HG03159 (cell line): ENCODE measurements around the gene AFMID.
A peak's percentile ranks its signal among the peaks of the same experiment; 100 is the strongest.
"Not testable (repeated sequence)": the region's sequence is repeated elsewhere in the genome, so short reads cannot be mapped to it uniquely, and the experiment has no call there.

Experiments used
- ATAC-seq: cut with Tn5 transposase; IDR thresholded peaks from one replicate; pipeline ENCODE4 v1.9.1; 2021; ENCODE audit warnings: mild to moderate bottlenecking, moderate library complexity; ENCODE audit not compliant: unreplicated experiment

Gene AFMID

DNA sequence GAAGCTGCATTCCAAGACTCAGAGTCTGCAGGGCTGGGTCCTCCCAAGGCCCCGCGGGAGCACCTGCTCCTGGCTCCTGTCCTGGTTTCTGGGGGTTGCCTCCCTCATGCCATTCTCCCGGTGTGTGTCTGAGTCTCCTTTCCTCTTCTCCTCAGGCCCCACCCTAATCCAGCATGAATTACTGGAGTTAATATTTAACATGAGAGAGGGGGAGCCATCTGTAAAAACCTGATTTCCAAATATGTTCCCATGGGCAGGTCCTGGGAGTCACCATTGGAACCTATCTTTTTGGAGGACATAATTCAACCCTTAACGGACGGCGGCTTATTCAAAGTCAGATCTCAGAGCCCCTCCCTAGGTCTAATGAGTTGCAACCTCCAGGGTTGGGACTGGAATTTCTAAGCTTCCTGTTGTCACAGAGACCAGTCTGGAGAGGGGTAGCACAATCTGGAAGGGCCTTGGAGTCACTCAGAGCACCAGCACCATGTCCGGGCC is 35.6 kb upstream of the AFMID start:
- ATAC-seq, result no peak

DNA sequence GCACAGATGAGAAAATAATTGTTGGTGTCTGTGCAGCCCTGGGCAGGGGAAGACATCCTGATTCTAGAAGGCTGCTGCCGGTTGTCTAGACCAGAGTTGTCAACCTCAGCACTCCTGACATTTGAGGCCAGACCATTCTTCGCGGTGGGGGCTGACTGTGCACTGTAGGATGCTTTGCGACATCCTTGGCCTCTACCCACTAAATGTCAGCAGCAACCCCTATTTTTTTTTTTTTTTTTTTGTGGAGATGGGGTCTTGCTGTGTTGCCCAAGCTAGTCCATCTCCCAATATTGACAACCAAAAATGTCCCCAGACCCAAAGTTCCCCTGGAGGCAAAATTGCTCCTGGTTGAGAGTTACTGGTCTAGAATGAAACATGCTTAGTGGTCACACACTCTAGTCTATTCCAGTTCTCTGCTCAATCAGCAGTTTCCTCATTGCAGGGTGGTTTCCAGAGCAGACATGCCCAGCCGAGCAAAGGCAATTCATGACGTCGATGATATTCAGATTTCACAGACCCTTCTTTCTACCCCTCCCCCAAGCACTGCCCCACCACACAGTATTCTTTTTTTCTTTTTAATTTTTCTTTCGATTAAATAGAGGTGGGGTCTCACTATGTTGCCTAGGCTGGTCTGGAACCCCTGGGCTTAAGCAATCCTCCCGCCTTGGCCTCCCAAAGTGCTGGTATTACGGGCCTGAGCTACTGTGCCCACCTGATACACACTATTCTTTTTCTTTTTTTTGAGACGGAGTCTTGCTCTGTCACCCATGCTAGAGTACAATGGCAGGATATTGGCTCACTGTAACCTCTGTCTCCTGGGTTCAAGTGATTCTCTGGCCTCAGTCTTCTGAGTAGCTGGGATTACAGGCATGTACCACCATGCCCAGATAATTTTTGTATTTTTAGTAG is 32.0 kb upstream of the AFMID start:
- peak; percentile 55 for ATAC-seq

DNA sequence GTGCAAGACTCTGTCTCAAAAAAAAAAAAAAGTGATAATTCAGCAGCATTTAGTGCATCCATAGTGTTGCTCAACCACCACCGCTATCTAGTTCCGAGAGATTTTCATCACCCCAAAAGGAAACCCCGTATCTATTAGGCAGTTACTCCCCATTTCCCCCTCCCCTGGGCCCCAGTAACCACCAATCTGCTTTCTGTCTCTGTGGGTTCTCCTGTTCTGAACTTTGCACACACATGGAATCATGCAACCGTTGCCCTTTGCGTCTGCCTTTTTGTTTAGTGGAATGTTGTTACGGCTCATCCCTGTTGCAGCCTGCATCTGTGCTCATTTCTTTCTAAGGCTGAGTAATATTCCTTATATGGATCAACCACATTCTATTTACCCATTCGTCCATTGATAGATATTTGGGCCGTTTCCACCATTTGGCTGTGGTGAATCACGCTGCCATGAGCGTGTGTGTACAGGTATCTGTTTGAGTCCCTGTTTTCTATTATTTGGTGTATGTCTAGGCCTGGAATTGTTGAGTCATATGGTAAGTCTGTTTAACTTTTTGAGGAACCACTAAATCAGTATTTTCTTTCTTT is 27.5 kb upstream of the AFMID start:
- ATAC-seq, result no peak

DNA sequence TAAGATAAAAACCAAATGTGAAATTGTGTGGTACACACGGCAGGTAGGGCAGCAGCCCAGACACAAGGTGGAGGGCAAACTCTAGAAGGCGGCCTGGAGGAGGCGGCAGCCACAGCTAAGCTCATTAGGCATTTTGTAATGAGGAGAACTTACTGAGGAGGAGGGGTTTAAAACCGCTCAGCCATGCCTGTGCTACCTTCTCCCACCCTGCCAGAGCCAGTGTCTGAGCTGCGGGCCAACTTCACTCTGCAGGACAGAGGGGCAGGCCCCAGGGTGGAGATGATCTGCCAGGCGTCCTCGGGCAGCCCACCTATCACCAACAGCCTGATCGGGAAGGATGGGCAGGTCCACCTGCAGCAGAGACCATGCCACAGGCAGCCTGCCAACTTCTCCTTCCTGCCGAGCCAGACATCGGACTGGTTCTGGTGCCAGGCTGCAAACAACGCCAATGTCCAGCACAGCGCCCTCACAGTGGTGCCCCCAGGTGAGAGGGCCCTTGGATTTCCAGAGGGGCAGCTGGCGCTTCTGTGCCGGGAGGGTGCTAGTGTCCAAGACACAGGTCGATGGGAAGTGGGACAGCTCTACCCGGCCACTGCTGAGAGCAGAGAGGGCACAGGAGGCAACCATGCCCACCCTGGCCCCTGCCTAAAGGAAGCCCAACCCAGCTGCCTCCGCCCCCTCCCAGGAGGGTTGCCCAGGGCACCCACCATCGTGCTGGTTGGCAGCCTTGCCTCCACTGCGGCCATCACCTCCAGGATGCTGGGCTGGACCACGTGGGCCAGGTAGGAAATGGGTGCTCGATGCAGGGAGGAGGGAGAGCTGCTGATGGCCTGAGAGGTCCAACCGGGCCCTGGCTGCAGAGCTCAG is 23.0 kb upstream of the AFMID start:
- no peak for ATAC-seq

DNA sequence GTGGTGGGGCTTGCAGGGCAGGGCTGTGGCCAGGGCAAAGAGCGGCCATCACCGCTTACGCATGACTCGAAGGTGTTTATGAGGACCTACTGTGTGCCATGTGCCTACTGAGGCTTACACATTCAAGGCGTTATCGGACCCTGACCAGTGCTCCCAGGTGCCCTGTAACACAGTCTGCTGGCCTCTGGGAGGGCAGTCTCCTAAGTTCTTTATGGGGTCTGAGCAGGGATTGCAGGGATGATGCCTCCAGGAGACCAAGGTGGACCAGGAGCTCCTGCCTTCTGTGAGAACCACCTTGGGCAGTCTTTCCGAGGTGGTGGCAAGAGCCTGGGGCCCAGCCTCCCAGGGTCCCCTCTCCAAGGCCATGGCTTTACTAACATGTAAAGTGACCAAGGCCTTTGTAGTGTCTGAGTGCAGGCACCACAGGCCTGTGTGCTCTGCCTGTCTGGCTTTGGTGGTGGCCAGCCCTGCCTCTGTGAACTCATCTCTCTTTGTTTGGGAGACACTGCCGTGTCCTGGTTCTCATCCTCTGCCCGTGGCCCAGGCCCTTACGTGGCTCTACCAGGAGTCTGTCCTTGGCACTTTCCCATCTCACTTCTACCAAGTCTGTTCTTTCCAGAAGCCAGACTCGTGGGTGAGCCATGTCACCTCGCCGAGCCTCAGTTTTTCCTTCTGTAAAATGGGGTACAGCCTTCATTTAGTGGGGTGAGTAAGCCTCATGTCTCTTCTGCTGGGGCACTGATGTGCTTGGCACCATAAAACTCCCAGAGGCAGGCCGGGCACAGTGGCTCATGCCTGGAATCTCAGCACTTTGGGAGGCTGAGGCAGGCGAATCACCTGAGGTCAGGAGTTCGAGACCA is 22.2 kb upstream of the AFMID start:
- ATAC-seq, result no peak

DNA sequence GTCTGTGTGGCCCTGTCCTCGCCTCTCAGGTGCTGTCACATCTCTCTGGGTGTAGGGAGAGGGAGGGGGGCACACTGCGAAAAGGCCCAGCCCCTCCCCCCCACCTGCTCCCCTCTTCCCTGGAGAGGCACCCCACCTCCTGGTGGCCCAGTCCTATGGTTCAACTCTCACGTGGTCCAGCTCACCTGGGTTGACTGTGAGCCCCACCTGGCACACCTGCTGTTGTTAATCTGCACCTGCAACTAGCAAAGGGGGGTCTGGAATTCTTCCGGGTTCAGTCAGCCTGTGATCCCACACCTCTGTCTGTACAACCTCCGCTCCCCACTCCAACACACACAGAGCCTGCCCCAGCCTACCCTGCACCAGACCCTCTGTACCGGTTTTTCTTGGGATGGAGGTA is 20.7 kb upstream of the AFMID start:
- ATAC-seq, result no peak

DNA sequence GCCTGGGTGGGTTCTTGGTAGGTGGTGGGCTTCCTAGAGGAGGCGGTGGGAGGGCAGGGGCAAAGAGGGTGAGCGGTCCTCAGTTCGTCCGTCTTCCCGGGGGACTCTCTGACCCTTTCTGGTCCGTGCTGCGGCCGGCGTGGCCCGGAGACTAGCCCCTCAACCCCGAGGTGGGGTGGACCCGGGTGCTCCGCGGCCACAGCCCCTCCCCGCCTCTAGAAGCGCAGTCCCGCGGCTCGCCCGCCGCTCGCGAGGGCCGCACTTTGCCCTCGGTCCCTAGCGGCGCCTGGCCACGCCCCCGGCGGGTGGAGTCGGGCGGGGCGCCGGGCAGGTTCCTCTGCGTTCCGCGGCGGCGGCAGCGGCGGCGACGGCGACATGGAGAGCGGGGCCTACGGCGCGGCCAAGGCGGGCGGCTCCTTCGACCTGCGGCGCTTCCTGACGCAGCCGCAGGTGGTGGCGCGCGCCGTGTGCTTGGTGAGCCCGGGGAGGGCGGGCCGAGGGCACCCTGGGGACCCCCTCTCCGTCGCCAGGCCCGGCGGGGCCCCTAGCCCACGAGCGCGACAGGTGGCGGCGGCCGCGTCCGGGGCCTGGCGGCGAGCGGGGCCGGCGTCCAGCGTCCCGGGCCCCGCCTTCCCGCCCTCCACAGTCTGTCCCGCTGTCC is 18.8 kb upstream of the AFMID start, which contains the start of gene SYNGR2:
SYNGR2 (plus strand) TSS at position 340 of the 661 bp plus-strand sequence; CDS start at position 376, 36 bp downstream.
- ATAC-seq, result peak; percentile 59

DNA sequence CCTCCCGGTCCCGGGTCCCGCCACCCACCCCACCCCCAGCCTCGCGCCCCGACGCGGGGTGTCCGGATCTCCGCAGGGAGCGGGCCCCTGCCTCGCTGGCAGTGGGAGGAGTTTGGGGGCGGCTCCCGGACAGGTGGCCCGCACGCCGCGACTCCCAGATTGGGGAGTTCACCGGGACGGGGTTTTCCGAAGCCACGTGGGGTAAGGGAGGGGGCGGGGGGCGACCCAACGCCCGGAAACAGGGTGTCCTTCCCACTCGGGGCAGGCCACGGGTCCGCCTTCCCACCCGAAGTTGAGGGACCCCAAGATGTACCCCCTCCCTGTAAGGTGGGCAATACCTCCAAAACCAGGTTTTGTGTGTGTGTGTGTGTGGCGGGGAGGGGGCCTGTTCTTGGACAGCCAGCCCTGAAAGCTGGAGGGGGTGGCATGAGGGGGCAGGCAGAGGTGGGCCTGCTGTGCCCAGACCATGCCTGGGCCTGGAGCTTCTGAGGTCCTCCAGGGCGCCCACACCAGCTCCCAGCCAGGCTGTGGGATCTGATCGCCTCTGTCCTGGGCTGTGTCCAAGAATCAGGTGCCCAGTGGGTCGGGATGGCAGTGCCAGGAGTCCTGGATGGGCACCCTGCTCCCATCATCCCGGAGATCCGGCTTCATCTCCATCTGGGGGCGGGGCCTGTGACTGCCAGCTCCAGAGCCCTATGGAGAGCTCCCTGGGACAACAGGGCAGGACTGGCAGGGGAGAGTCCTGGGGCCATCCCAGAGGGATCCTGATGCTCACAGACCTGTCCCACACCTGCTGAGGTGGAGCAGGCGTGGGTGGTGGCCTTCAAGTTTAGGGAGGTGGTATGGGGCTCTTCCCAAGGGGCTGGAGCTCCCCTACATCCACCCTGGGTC is 18.0 kb upstream of the AFMID start:
- ATAC-seq, result peak; percentile 17

DNA sequence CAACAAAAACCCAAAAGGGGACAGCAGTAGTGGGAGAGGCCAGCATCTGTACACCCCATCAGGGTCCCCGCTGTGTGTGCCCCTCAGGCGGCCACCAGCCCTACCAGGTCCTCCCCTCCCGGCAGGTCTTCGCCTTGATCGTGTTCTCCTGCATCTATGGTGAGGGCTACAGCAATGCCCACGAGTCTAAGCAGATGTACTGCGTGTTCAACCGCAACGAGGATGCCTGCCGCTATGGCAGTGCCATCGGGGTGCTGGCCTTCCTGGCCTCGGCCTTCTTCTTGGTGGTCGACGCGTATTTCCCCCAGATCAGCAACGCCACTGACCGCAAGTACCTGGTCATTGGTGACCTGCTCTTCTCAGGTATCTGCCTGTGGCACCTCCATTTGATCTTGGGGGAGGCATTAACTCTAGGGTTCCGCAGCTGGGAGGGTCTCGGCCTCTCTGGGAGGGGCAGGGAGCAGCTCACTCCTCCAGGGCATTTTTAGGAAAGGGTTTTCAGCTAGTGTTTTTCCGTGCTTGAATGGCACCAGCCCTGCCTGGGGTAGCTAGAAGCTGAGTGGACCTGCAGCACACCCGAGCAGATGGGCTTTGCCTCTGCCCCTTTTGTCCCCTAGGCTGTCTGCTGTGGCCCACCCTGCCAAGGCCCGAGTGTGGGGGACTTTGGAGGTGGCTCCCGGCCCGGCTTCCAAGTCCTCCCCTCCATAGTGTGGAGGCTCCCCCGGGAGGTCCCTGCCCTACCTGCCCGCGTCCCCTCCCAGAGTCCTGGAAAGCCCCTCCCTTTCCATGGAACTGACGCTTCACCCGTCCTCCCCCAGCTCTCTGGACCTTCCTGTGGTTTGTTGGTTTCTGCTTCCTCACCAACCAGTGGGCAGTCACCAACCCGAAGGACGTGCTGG is 16.2 kb upstream of the AFMID start:
- ATAC-seq, result no peak

DNA sequence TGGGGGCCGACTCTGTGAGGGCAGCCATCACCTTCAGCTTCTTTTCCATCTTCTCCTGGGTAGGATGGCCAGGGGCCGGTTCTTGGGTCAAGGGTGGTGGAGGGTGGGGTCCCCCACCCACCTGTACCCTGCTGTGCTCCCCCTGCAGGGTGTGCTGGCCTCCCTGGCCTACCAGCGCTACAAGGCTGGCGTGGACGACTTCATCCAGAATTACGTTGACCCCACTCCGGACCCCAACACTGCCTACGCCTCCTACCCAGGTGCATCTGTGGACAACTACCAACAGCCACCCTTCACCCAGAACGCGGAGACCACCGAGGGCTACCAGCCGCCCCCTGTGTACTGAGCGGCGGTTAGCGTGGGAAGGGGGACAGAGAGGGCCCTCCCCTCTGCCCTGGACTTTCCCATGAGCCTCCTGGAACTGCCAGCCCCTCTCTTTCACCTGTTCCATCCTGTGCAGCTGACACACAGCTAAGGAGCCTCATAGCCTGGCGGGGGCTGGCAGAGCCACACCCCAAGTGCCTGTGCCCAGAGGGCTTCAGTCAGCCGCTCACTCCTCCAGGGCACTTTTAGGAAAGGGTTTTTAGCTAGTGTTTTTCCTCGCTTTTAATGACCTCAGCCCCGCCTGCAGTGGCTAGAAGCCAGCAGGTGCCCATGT is 15.4 kb upstream of the AFMID start:
- not testable (repeated sequence) for ATAC-seq

DNA sequence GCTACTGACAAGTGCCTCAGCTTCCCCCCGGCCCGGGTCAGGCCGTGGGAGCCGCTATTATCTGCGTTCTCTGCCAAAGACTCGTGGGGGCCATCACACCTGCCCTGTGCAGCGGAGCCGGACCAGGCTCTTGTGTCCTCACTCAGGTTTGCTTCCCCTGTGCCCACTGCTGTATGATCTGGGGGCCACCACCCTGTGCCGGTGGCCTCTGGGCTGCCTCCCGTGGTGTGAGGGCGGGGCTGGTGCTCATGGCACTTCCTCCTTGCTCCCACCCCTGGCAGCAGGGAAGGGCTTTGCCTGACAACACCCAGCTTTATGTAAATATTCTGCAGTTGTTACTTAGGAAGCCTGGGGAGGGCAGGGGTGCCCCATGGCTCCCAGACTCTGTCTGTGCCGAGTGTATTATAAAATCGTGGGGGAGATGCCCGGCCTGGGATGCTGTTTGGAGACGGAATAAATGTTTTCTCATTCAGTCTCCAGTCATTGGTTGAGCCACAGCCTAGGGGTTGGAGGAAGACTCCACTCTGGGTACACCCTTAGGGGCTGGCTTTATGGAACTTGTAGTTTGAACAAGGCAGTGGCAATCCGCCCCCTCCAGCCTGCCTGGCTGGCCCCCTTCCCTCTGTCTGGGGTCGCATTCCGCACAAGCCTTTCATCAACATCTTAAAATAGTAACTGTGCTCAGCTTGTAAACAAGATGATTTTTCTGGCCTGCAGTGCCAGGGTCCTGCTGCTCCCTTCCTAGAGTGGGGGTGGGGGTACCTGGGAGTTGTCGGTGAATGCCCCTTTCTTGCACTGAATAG is 14.7 kb upstream of the AFMID start:
- ATAC-seq, result no peak

DNA sequence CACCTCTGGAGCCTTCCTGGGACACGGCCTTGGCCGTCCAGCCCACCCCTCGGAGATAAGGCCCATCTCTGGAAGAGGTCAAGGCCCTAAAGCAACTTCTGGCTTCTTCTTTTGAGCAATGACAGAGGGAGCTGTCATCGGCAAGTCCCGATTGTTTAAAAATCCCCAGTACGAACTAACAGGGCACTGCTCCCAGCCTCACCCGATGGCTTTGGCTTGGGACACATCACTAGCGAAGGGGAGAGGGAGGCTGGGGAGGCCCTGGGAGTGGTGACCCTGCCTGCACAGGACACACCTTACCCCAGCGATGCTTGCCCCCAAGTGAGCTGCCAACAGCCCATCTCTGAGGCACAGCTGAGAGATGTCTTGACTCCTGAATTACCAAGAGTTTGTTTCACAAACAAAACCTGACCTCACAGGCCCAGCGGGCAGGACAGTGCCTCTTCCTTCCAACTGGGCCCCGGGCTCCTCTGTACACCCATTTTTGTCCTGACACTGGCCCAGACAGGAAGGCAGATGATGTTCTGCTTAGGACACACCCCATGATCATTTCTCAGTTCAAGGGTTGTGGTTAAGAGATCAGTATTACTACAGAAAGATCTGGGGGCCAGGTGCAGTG is 14.0 kb upstream of the AFMID start:
- no peak for ATAC-seq

DNA sequence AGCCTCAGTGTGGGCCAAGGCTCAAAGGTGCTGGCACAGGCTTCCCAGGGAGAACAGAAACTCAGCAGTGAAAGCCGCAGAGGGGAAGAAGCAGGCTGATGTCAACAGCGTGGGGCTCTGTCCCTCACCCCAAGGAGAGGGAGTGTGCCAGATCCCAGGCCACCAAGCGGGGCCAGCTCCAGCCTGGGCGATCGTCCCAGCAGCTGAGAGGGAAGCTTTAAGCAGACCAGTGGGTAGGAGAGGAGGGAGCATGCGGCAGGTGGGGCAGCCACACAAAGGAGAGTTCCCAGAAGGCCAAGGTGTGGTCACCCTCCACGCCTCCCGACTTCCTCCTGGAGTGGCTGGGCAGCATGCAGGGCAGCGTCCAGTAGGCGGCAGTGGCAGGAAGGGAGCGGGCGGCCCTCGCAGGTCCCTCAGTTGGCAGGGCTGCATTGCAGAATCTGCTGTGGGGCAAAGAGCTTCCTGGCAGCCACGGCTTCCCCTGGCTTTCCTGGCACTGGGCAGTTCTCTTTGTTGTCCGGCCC is 12.8 kb upstream of the AFMID start:
- ATAC-seq, result no peak

DNA sequence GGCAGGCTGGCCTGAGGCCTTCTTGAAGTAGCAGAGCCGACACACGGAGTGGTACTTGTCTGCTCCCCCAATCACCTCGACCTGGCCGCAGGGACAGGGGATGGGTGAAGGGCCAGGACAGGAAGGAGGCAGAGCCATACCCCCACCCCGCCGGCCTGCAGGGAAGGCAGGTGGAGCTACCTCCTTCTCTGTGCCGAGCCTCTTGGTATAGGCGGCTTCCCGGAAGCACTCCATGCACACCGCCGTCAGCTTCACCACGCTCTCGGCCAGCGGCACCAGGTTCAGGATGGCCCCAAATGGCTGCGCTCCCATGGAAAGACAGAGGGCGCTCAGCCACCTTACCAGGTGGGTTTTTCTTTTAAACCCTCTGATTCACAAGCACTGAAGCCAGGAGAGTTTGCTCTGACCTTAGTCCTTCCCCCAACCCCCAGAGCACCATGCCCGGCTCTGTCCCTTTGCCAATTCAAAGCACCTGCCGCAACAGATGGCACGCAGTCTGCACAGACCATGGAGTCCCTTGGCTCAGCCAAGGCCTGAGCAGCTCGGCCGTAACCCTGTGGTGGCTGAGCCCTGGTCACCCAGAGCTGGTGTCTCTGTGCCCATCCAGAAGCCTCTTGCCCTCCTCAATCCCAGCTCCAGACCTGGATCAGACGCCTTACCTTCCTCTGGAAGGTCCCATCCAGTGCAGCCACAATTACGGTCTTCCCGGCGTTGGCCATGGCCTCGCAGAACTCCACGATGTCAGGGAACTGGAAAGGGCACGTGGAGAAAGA is 12.1 kb upstream of the AFMID start:
- ATAC-seq, result no peak

DNA sequence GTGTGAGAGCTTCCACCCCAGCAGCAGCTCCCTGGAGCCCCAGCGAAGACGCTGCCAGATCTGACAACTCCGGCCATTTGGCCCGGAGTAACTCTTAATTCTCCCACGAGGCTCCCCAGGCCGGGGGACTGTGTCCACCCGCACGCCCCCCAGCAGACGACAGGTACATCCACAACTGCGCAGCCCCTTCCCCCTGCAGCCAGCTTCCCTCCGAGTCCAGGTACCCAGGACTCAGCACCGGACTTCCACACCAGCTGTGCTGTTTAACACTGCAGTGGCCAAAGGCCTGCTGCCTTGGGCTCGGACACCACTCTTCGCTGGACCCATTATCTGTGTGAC is 11.6 kb upstream of the AFMID start:
- ATAC-seq, result no peak
